Prostate gland (tissue), 2 donors: Measurements from ENCODE around the gene C1orf232.

Experiments
- CTCF ChIP-seq, 4 experiments: fragments of 200-600 bp in 2 of 4; fragments of 450-650 bp in 2 of 4; sonication (generic) in 2 of 4; IDR thresholded peaks; 1 replicate in 3 of 4; 2 replicates in 1 of 4; pipeline ENCODE4 v1.5.1; 2016 to 2019; ENCODE audit warnings: antibody characterized with exemption in 4 of 4, mild to moderate bottlenecking in 2 of 4, moderate library complexity in 2 of 4
- POLR2A ChIP-seq: fragments of 450-650 bp; IDR thresholded peaks from one replicate; pipeline ENCODE4 v1.6.1; 2016; ENCODE audit warnings: antibody characterized with exemption, mild to moderate bottlenecking

- TF ChIP-seq CTCF (IDR thresholded peaks at IDR 0.05) = no peak
- no peak for TF ChIP-seq POLR2A
Observed at GRCh38 chr1:26129778-26130177, 39.0 kb downstream of the C1orf232 start.
